Measurements from ENCODE around the gene PPM1E. TPM values are rescaled to one million over a fixed set of nuclear protein-coding genes. Genes with fewer than 3 reads are reported as not detected.

PPM1E gene
- total RNA-seq, 2 experiments from 2014 or later, result 0.19 to 0.40 TPM

- intact Hi-C loops (cut with micrococcal nuclease; ENCODE audit: unreplicated experiment), result no loop called here
These were observed 66.7 kb downstream of the PPM1E start for GRCh38 chr17:58822148-58823050.

GRCh38 chr17:58823051-58823525 lies 67.4 kb downstream of the PPM1E start:
- DNase-seq (ENCODE audit: low spot score), result no peak
- H3K9me3 ChIP-seq (ENCODE audit: low read length), result no peaks in the 10 kb centered on the region
- H3K4me1 ChIP-seq (ENCODE audit: insufficient read depth, low read length, poor library complexity, severe bottlenecking), result no peaks in the 10 kb centered on the region
- no peaks in the 10 kb centered on the region for H3K36me3 ChIP-seq (ENCODE audit: insufficient read depth, low read length)
- intact Hi-C loops (cut with micrococcal nuclease; ENCODE audit: unreplicated experiment), result no loop called here
- no peaks in the 10 kb centered on the region for H3K79me2 ChIP-seq (ENCODE audit: insufficient read depth, low read depth, low read length)
- no peak overlapping the region for H3K27ac ChIP-seq (ENCODE audit: low read depth, low read length, poor library complexity, severe bottlenecking)
- no peak overlapping the region for H2AFZ ChIP-seq (ENCODE audit: low read length)
- H3K4me2 ChIP-seq (ENCODE audit: low read length), result no peak overlapping the region
- TF ChIP-seq, protein P1, sequence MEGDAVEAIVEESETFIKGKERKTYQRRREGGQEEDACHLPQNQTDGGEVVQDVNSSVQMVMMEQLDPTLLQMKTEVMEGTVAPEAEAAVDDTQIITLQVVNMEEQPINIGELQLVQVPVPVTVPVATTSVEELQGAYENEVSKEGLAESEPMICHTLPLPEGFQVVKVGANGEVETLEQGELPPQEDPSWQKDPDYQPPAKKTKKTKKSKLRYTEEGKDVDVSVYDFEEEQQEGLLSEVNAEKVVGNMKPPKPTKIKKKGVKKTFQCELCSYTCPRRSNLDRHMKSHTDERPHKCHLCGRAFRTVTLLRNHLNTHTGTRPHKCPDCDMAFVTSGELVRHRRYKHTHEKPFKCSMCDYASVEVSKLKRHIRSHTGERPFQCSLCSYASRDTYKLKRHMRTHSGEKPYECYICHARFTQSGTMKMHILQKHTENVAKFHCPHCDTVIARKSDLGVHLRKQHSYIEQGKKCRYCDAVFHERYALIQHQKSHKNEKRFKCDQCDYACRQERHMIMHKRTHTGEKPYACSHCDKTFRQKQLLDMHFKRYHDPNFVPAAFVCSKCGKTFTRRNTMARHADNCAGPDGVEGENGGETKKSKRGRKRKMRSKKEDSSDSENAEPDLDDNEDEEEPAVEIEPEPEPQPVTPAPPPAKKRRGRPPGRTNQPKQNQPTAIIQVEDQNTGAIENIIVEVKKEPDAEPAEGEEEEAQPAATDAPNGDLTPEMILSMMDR (conservative IDR thresholded peaks at IDR 0.05; ENCODE audit: low read length), result no peak
- no peak for TF ChIP-seq EZH2phosphoT487 (IDR thresholded peaks at IDR 0.05; ENCODE audit: borderline replicate concordance, low read depth, low read length)
- ChIA-PET CTCF (ENCODE audit: unreplicated experiment) (no interaction called here), POLR2A (no interaction called here)
- no peaks in the 10 kb centered on the region for H3K9me2 ChIP-seq (ENCODE audit: insufficient read depth, low read length)
- BruUV-seq (replicated peaks), result no TSS peak
- H4K20me1 ChIP-seq (ENCODE audit: insufficient read depth, low read length), result no peaks in the 10 kb centered on the region
- no peak overlapping the region for H3K4me3 ChIP-seq (ENCODE audit: low read depth, low read length, poor library complexity, severe bottlenecking)

More at GRCh38 chr17:58822148-58823050, 66.7 kb downstream of the PPM1E start:
- H3K4me1 ChIP-seq (ENCODE audit: insufficient read depth, low read length, poor library complexity, severe bottlenecking), result no peaks in the 10 kb centered on the region
- H3K79me2 ChIP-seq (ENCODE audit: insufficient read depth, low read depth, low read length), result no peaks in the 10 kb centered on the region
- H3K36me3 ChIP-seq (ENCODE audit: insufficient read depth, low read length), result no peaks in the 10 kb centered on the region
- no peak overlapping the region for H2AFZ ChIP-seq (ENCODE audit: low read length)
- no peaks in the 10 kb centered on the region for H3K9me2 ChIP-seq (ENCODE audit: insufficient read depth, low read length)
- H4K20me1 ChIP-seq (ENCODE audit: insufficient read depth, low read length), result no peaks in the 10 kb centered on the region
- no peak overlapping the region for H3K27ac ChIP-seq (ENCODE audit: low read depth, low read length, poor library complexity, severe bottlenecking)
- DNase-seq (ENCODE audit: low spot score), result no peak
- H3K4me3 ChIP-seq (ENCODE audit: low read depth, low read length, poor library complexity, severe bottlenecking), result no peak overlapping the region
- ChIA-PET CTCF (ENCODE audit: unreplicated experiment) (no interaction called here), POLR2A (interaction anchor here (0.5 kb wide), 1 partner anchor 252 kb away, joined by 4 read pairs; no protein-coding TSS in a partner anchor)
- BruUV-seq (replicated peaks), result no TSS peak
- H3K9me3 ChIP-seq (ENCODE audit: low read length), result no peaks in the 10 kb centered on the region
- H3K4me2 ChIP-seq (ENCODE audit: low read length), result no peak overlapping the region
- TF ChIP-seq EZH2phosphoT487 (IDR thresholded peaks at IDR 0.05; ENCODE audit: borderline replicate concordance, low read depth, low read length), result no peak
- TF ChIP-seq, protein P1 (conservative IDR thresholded peaks at IDR 0.05; ENCODE audit: low read length), result no peak

DNA sequence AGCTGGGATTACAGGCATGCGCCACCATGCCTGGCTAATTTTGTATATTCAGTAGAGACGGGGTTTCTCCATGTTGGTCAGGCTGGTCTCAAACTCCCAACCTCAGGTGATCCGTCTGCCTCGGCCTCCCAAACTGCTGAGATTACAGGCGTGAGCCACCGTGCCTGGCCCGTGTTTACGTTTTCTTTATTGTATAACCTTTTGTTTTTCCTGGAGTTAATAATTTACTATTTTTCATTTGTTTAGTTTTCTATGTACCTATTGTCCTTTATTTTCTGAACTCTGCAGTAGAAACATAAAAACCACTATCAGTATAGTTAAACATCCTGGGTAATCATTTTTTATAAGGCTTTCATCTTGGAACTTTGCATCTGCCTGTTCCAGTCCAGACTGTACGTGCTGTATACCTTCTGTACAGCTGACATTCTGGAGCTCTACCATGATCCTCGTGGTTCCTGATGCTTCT lies 73.6 kb downstream of the PPM1E start:
- Histone ChIP-seq H3K9me2 (ENCODE audit: insufficient read depth, low read length) (no peaks in the 10 kb centered on the region), H3K27ac (ENCODE audit: low read depth, low read length, poor library complexity, severe bottlenecking) (no peak overlapping the region), H3K79me2 (ENCODE audit: insufficient read depth, low read depth, low read length) (no peaks in the 10 kb centered on the region), H3K9me3 (ENCODE audit: low read length) (no peaks in the 10 kb centered on the region), H3K36me3 (ENCODE audit: insufficient read depth, low read length) (no peaks in the 10 kb centered on the region), H4K20me1 (ENCODE audit: insufficient read depth, low read length) (no peaks in the 10 kb centered on the region), H3K4me1 (ENCODE audit: insufficient read depth, low read length, poor library complexity, severe bottlenecking) (no peaks in the 10 kb centered on the region), H3K4me2 (ENCODE audit: low read length) (no peak overlapping the region), H2AFZ (ENCODE audit: low read length) (no peak overlapping the region), H3K4me3 (ENCODE audit: low read depth, low read length, poor library complexity, severe bottlenecking) (no peak overlapping the region)
- no TSS peak for BruUV-seq (replicated peaks)
- ChIA-PET POLR2A (no interaction called here), CTCF (ENCODE audit: unreplicated experiment) (no interaction called here)
- DNase-seq (ENCODE audit: low spot score), result no peak
- intact Hi-C loops (cut with micrococcal nuclease; ENCODE audit: unreplicated experiment), result no loop called here
- TF ChIP-seq, protein P1 (conservative IDR thresholded peaks at IDR 0.05; ENCODE audit: low read length), result no peak
- TF ChIP-seq EZH2phosphoT487 (IDR thresholded peaks at IDR 0.05; ENCODE audit: borderline replicate concordance, low read depth, low read length), result no peak
